ENCODE measurements around the gene FAM13C. TPM values are rescaled to one million over a fixed set of nuclear protein-coding genes. Genes with fewer than 3 reads are reported as not detected.

FAM13C gene
- total RNA-seq, 4 donors from 2014 or later: 6.0 to 125 (median 17.6) TPM

- ATAC-seq (no peak), DNase-seq (no peak)
- peak overlapping the region in 3 of 4 donors; percentile 24 to 75 (median 66) for H3K27ac ChIP-seq
- TF ChIP-seq CTCF (IDR thresholded peaks at IDR 0.05 in 4 of 5, conservative IDR thresholded peaks at IDR 0.05 in 1 of 5) (no peak), POLR2A (IDR thresholded peaks at IDR 0.05) (no peak)
- no peaks in the 10 kb centered on the region for H3K9me3 ChIP-seq
- intact Hi-C loops (cut with DNase I; ENCODE audit: low total_unique reads) (no loop called here), in situ Hi-C loops (cut with MboI; ENCODE audit: low sequenced_read_pairs in 4 of 4) (no loop called here)
- H3K27me3 ChIP-seq: no peaks in the 10 kb centered on the region
- no peaks in the 10 kb centered on the region for H3K36me3 ChIP-seq
- H3K4me1 ChIP-seq: peaks cover 68 to 88% of the 10 kb centered on the region in 2 donors
- H3K4me3 ChIP-seq: no peak overlapping the region
Measured at GRCh38 chr10:59312247-59312646, 50.1 kb downstream of the FAM13C start.

GRCh38 chr10:59311025-59311424 lies 51.3 kb downstream of the FAM13C start:
- ATAC-seq (peak; percentile 25 to 55), DNase-seq (no peak)
- peaks cover 62 to 82% of the 10 kb centered on the region in 2 donors for H3K4me1 ChIP-seq
- intact Hi-C loops (cut with DNase I; ENCODE audit: low total_unique reads): no loop called here
- H3K36me3 ChIP-seq: no peaks in the 10 kb centered on the region
- peak overlapping the region; percentile 24 to 75 (median 60) for H3K27ac ChIP-seq
- in situ Hi-C loops (cut with MboI; ENCODE audit: low sequenced_read_pairs in 4 of 4): no loop called here
- H3K4me3 ChIP-seq: no peak overlapping the region
- no peaks in the 10 kb centered on the region for H3K27me3 ChIP-seq
- H3K9me3 ChIP-seq: no peaks in the 10 kb centered on the region
- TF ChIP-seq POLR2A (IDR thresholded peaks at IDR 0.05): no peak
- no peak for TF ChIP-seq CTCF (IDR thresholded peaks at IDR 0.05 in 4 of 5, conservative IDR thresholded peaks at IDR 0.05 in 1 of 5)

- ATAC-seq (peak in 1 of 2 donors; percentile 19), DNase-seq (no peak)
- Histone ChIP-seq H3K9me3 (no peaks in the 10 kb centered on the region), H3K4me3 (no peak overlapping the region), H3K27ac (peak overlapping the region; percentile 24 to 75 (median 60)), H3K4me1 (peaks cover 56 to 78% of the 10 kb centered on the region in 2 donors), H3K27me3 (no peaks in the 10 kb centered on the region), H3K36me3 (no peaks in the 10 kb centered on the region)
- intact Hi-C loops (cut with DNase I; ENCODE audit: low total_unique reads): no loop called here
- in situ Hi-C loops (cut with MboI; ENCODE audit: low sequenced_read_pairs in 4 of 4): no loop called here
- TF ChIP-seq CTCF (IDR thresholded peaks at IDR 0.05 in 4 of 5, conservative IDR thresholded peaks at IDR 0.05 in 1 of 5): no peak
Measured at GRCh38 chr10:59310324-59310914, 51.9 kb downstream of the FAM13C start.

- DNase-seq (no peak), ATAC-seq (no peak)
- peak overlapping the region in 1 of 4 donors; percentile 46 for H3K27ac ChIP-seq
- in situ Hi-C loops (cut with MboI; ENCODE audit: low sequenced_read_pairs in 4 of 4) (no loop called here), intact Hi-C loops (cut with DNase I; ENCODE audit: low total_unique reads) (no loop called here)
- H3K9me3 ChIP-seq: no peaks in the 10 kb centered on the region
- no peak overlapping the region for H3K4me3 ChIP-seq
- no peak for TF ChIP-seq POLR2A (IDR thresholded peaks at IDR 0.05)
- no peak for TF ChIP-seq CTCF (IDR thresholded peaks at IDR 0.05 in 4 of 5, conservative IDR thresholded peaks at IDR 0.05 in 1 of 5)
- peaks cover 13 to 38% of the 10 kb centered on the region in 2 donors for H3K4me1 ChIP-seq
- no peaks in the 10 kb centered on the region for H3K27me3 ChIP-seq
- no peaks in the 10 kb centered on the region for H3K36me3 ChIP-seq
Measured at GRCh38 chr10:59304521-59305097, 57.7 kb downstream of the FAM13C start.
